A549 (cell line): ENCODE data around the gene SPTLC2. TPM values are rescaled to one million over a fixed set of nuclear protein-coding genes. Genes with fewer than 3 reads are reported as not detected.

Experiments
- ATAC-seq, 2 experiments: fragments of 200-7000 bp in 1 of 2; fragments of >200 bp in 1 of 2; cut with Nextera tagmentation in 1 of 2; cut with Tn5 transposase in 1 of 2; 3 replicates each; pipeline versions ENCODE4 v1.8.0 to v1.9.1; 2018 to 2020; ENCODE audit warnings: mild to moderate bottlenecking in 1 of 2, moderate library complexity in 1 of 2
- CTCF ChIA-PET: fragments of 300-600 bp; sonication (Branson Sonifier 250); formaldehyde crosslinking; extraction: SDS; loops from one replicate; lab custom pipeline; 2021; ENCODE audit warnings: antibody characterized with exemption, inconsistent platforms; lab: Yijun Ruan, JAX
- POLR2A ChIA-PET: fragments of 350-600 bp; formaldehyde crosslinking; extraction: SDS; loops from one replicate; lab custom pipeline; 2021; ENCODE audit warnings: antibody characterized with exemption, inconsistent platforms; lab: Yijun Ruan, JAX
- DNase-seq, 2 experiments: peaks; one replicate each; pipeline versions ENCODE4 v3.0.0 to v3.0.0-alpha.2; 2011 to 2016; ENCODE audit warnings: low read depth in 1 of 2, low spot score in 1 of 2
- FAIRE-seq: peaks from 2 replicates; lab custom pipeline; 2011; peaks lifted over from hg19 to GRCh38; lab: Jason Lieb, UNC
- H3K27ac ChIP-seq, 2 experiments: fragments of >200 bp; sonication (Bioruptor Twin); formaldehyde crosslinking; 3 replicates each; pipeline ENCODE4 v1.5.1; 2016 to 2017
- H3K4me1 ChIP-seq: fragments of >200 bp; sonication (Bioruptor Twin); formaldehyde crosslinking; 3 replicates; pipeline ENCODE4 v1.6.1; 2016
- H3K4me2 ChIP-seq: fragments of >200 bp; sonication (Bioruptor Twin); formaldehyde crosslinking; 3 replicates; pipeline ENCODE4 v1.6.1; 2016
- H3K4me3 ChIP-seq: fragments of >200 bp; sonication (Bioruptor Twin); formaldehyde crosslinking; 3 replicates; pipeline ENCODE4 v1.5.1; 2016
- H3K9me3 ChIP-seq: fragments of >200 bp; sonication (Bioruptor Twin); formaldehyde crosslinking; 3 replicates; pipeline ENCODE4 v1.6.1; 2016
- BHLHE40 ChIP-seq: IDR thresholded peaks from 2 replicates; pipeline ENCODE4 v1.6.1; 2012; ENCODE audit warnings: low read depth, low read length, inconsistent platforms
- CBX2 ChIP-seq: fragments of 200-600 bp; sonication (generic); IDR thresholded peaks from 2 replicates; pipeline ENCODE4 v1.6.1; 2016; ENCODE audit warnings: low read depth, mild to moderate bottlenecking, borderline replicate concordance
- CHD2 ChIP-seq: fragments of 150-350 bp; IDR thresholded peaks from 2 replicates; pipeline ENCODE4 v1.6.1; 2014; ENCODE audit warnings: low read length; ENCODE audit not compliant: partially characterized antibody
- CHD4 ChIP-seq: fragments of 200-600 bp; sonication (generic); IDR thresholded peaks from 2 replicates; pipeline ENCODE4 v1.6.1; 2016; ENCODE audit warnings: antibody characterized with exemption, mild to moderate bottlenecking, borderline replicate concordance
- EP300 ChIP-seq, 2 experiments: fragments of >200 bp; sonication (Bioruptor Twin); formaldehyde crosslinking; IDR thresholded peaks; 2 replicates in 1 of 2; 3 replicates in 1 of 2; pipeline ENCODE4 v1.6.1; 2016 to 2017
- FOSL2 ChIP-seq, 2 experiments: fragments of 450-650 bp in 1 of 2; fragments of >200 bp in 1 of 2; sonication (Bioruptor Twin) in 1 of 2; formaldehyde crosslinking; IDR thresholded peaks; 2 replicates each; pipeline versions ENCODE4 v1.5.0 to v1.6.1; 2016 to 2020; ENCODE audit warnings: mild to moderate bottlenecking in 1 of 2, moderate library complexity in 1 of 2
- FOXS1 ChIP-seq: fragments of 250-450 bp; sonication (Bioruptor Pico); IDR thresholded peaks from 2 replicates; pipeline ENCODE4 v1.5.0; 2020; ENCODE audit warnings: mild to moderate bottlenecking, moderate library complexity
- HOXB5 ChIP-seq: fragments of 250-450 bp; sonication (Bioruptor Pico); IDR thresholded peaks from 2 replicates; pipeline ENCODE4 v1.5.0; 2020; ENCODE audit warnings: mild to moderate bottlenecking, moderate library complexity
- JUNB ChIP-seq: fragments of >200 bp; sonication (Bioruptor Twin); formaldehyde crosslinking; IDR thresholded peaks from 2 replicates; pipeline ENCODE4 v1.6.1; 2016
- KDM1A ChIP-seq: fragments of 200-600 bp; sonication (generic); IDR thresholded peaks from 2 replicates; pipeline ENCODE4 v1.6.1; 2016; ENCODE audit warnings: low read depth, mild to moderate bottlenecking
- MAFK ChIP-seq: fragments of 450-650 bp; IDR thresholded peaks from 2 replicates; pipeline ENCODE4 v1.6.1; 2014; ENCODE audit not compliant: partially characterized antibody
- MAZ ChIP-seq: fragments of 150-350 bp; IDR thresholded peaks from 2 replicates; pipeline ENCODE4 v1.6.1; 2014; ENCODE audit warnings: antibody characterized with exemption, low read depth, low read length, borderline replicate concordance
- NFE2L2 ChIP-seq: fragments of 150-350 bp; conservative IDR thresholded peaks from 2 replicates; pipeline ENCODE4 v1.6.1; 2014; ENCODE audit warnings: low read length
- PHF8 ChIP-seq: fragments of 200-600 bp; sonication (generic); IDR thresholded peaks from 2 replicates; pipeline ENCODE4 v1.6.1; 2016; ENCODE audit warnings: low read depth, mild to moderate bottlenecking, antibody characterized with exemption, moderate library complexity, borderline replicate concordance
- POLR2A ChIP-seq: IDR thresholded peaks from 2 replicates; pipeline ENCODE4 v1.6.1; 2012; ENCODE audit warnings: mild to moderate bottlenecking, low read length
- RAD21 ChIP-seq, 2 experiments: fragments of >200 bp in 1 of 2; sonication (Bioruptor Twin) in 1 of 2; formaldehyde crosslinking in 1 of 2; IDR thresholded peaks in 1 of 2; conservative IDR thresholded peaks in 1 of 2; 2 replicates in 1 of 2; 3 replicates in 1 of 2; pipeline ENCODE4 v1.6.1; 2012 to 2018; ENCODE audit warnings: inconsistent platforms in 1 of 2
- RFX5 ChIP-seq: fragments of 450-650 bp; IDR thresholded peaks from 2 replicates; pipeline ENCODE4 v1.7.1; 2014; ENCODE audit warnings: antibody characterized with exemption, mild to moderate bottlenecking, moderate library complexity
- ZC3H11A ChIP-seq: fragments of 450-650 bp; IDR thresholded peaks from 2 replicates; pipeline ENCODE4 v1.6.1; 2014; ENCODE audit warnings: antibody characterized with exemption, mild to moderate bottlenecking
- ZFP36 ChIP-seq: fragments of 450-650 bp; IDR thresholded peaks from 2 replicates; pipeline ENCODE4 v1.6.1; 2014; ENCODE audit warnings: borderline replicate concordance; ENCODE audit not compliant: partially characterized antibody
- WGBS: methylation state at CpG from one replicate; pipeline ENCODE4 v1.1.6; 2017; ENCODE audit errors: missing lambda C conversion rate; 5-methylcytosine and 5-hydroxymethylcytosine counted together
- polyA plus RNA-seq, 4 experiments: library from polyadenylated mRNA; depleted of rRNA in 3 of 4; stranded (reverse); fragments of >200 nt; fragmentation: RNase III in 1 of 4; extraction: RNeasy Plus Mini Kit Qiagen cat#74134 plus additional on column Dnase treatment in 1 of 4; gene quantifications; 2 replicates in 3 of 4; 3 replicates in 1 of 4; pipeline ENCODE4 v1.2.3, GENCODE V29; 2011 to 2017
- TF ChIP-seq, protein P1 (sequence below): fragments of >200 bp; sonication (Bioruptor Twin); formaldehyde crosslinking; IDR thresholded peaks from 2 replicates; pipeline ENCODE4 v1.6.1; 2016
- TF ChIP-seq, protein P2 (sequence below): fragments of 200-600 bp; sonication (generic); IDR thresholded peaks from 2 replicates; pipeline ENCODE4 v1.6.1; 2016; ENCODE audit warnings: antibody characterized with exemption, mild to moderate bottlenecking, moderate library complexity
- TF ChIP-seq, protein P3 (sequence below): fragments of 450-650 bp; IDR thresholded peaks from 2 replicates; pipeline ENCODE4 v1.6.1; 2014; ENCODE audit warnings: antibody characterized with exemption
- TF ChIP-seq, protein P4 (sequence below): IDR thresholded peaks from 2 replicates; pipeline ENCODE4 v1.6.1; 2012
- TF ChIP-seq, protein P5 (sequence below): fragments of >200 bp; sonication (Bioruptor Twin); formaldehyde crosslinking; IDR thresholded peaks from 3 replicates; pipeline ENCODE4 v1.6.1; 2016
- TF ChIP-seq, protein P6 (sequence below): fragments of 250-450 bp; sonication (Bioruptor Pico); IDR thresholded peaks from 2 replicates; pipeline ENCODE4 v1.5.0; 2021; ENCODE audit warnings: mild to moderate bottlenecking, moderate library complexity, borderline replicate concordance

The SPTLC2 gene
- polyA plus RNA-seq, 2 of the 4 experiments (the other 2 are of a cell fraction) = 17.2 to 30.9 TPM

DNA sequence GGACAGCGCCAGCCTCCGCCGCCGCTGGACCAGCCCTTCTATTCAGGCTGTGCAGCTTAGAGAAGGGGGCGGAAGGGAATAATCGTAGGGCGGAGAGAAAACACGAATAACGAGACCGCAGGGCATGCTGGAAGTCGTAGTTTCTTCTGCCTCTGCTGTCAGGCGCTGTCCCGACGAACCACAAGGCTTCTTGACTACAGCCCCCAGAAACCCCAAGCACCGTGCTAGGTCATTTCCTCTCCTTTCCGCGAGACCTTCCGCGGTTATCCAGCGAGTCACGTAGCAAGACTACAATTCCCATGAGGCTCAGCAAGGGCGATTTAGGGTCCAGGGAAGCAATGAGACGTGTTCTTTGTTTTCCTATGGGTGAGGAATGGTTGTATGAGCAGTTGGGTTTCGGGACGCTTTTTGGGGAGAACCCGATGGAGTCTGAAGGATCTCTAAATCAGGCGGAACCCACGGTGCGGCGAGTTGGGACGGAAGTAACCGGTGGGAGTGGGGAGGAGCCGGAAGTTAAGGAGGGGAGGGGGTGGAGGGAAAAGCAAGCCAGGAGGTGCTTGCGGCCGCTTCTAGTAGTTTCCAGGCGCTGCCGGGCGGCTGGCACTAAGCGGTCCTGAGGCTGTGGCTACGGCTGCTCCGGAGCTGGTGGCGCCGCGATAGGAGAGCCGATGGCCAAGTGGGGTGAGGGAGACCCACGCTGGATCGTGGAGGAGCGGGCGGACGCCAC, 158.8 kb downstream of the SPTLC2 start, which contains the start of the genes AHSA1 and VIPAS39 (continued):
- TF ChIP-seq MAZ (0 out of 2 replicates have a peak, but pooled peaks have one; percentile 66), KDM1A (no peak), ZC3H11A (no peak), JUNB (no peak), EP300 (IDR thresholded peaks at IDR 0.05) (no peak), BHLHE40 (no peak), NFE2L2 (no peak), CBX2 (no peak), CHD2 (peak; percentile 86), FOSL2 (IDR thresholded peaks at IDR 0.05) (no peak), FOSL2 (CRISPR knock-in tag; IDR thresholded peaks at IDR 0.05) (no peak), CHD4 (no peak), FOXS1 (no peak), MAFK (no peak), RFX5 (no peak), RAD21 (conservative IDR thresholded peaks at IDR 0.05 in 1 of 2, IDR thresholded peaks at IDR 0.05 in 1 of 2) (no peak)
- TF ChIP-seq, protein P1, sequence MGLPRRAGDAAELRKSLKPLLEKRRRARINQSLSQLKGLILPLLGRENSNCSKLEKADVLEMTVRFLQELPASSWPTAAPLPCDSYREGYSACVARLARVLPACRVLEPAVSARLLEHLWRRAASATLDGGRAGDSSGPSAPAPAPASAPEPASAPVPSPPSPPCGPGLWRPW = no peak
- TF ChIP-seq, protein P2, sequence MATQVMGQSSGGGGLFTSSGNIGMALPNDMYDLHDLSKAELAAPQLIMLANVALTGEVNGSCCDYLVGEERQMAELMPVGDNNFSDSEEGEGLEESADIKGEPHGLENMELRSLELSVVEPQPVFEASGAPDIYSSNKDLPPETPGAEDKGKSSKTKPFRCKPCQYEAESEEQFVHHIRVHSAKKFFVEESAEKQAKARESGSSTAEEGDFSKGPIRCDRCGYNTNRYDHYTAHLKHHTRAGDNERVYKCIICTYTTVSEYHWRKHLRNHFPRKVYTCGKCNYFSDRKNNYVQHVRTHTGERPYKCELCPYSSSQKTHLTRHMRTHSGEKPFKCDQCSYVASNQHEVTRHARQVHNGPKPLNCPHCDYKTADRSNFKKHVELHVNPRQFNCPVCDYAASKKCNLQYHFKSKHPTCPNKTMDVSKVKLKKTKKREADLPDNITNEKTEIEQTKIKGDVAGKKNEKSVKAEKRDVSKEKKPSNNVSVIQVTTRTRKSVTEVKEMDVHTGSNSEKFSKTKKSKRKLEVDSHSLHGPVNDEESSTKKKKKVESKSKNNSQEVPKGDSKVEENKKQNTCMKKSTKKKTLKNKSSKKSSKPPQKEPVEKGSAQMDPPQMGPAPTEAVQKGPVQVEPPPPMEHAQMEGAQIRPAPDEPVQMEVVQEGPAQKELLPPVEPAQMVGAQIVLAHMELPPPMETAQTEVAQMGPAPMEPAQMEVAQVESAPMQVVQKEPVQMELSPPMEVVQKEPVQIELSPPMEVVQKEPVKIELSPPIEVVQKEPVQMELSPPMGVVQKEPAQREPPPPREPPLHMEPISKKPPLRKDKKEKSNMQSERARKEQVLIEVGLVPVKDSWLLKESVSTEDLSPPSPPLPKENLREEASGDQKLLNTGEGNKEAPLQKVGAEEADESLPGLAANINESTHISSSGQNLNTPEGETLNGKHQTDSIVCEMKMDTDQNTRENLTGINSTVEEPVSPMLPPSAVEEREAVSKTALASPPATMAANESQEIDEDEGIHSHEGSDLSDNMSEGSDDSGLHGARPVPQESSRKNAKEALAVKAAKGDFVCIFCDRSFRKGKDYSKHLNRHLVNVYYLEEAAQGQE = peak; percentile 84
- TF ChIP-seq, protein P3, sequence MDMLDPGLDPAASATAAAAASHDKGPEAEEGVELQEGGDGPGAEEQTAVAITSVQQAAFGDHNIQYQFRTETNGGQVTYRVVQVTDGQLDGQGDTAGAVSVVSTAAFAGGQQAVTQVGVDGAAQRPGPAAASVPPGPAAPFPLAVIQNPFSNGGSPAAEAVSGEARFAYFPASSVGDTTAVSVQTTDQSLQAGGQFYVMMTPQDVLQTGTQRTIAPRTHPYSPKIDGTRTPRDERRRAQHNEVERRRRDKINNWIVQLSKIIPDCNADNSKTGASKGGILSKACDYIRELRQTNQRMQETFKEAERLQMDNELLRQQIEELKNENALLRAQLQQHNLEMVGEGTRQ = no peak
- TF ChIP-seq, protein P4, sequence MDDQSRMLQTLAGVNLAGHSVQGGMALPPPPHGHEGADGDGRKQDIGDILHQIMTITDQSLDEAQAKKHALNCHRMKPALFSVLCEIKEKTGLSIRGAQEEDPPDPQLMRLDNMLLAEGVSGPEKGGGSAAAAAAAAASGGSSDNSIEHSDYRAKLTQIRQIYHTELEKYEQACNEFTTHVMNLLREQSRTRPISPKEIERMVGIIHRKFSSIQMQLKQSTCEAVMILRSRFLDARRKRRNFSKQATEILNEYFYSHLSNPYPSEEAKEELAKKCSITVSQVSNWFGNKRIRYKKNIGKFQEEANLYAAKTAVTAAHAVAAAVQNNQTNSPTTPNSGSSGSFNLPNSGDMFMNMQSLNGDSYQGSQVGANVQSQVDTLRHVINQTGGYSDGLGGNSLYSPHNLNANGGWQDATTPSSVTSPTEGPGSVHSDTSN = no peak; the same call in 1 of the 2 replicates
- TF ChIP-seq, protein P5, sequence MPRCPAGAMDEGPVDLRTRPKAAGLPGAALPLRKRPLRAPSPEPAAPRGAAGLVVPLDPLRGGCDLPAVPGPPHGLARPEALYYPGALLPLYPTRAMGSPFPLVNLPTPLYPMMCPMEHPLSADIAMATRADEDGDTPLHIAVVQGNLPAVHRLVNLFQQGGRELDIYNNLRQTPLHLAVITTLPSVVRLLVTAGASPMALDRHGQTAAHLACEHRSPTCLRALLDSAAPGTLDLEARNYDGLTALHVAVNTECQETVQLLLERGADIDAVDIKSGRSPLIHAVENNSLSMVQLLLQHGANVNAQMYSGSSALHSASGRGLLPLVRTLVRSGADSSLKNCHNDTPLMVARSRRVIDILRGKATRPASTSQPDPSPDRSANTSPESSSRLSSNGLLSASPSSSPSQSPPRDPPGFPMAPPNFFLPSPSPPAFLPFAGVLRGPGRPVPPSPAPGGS = no peak
- TF ChIP-seq, all 56 proteins: peak for 11

DNA sequence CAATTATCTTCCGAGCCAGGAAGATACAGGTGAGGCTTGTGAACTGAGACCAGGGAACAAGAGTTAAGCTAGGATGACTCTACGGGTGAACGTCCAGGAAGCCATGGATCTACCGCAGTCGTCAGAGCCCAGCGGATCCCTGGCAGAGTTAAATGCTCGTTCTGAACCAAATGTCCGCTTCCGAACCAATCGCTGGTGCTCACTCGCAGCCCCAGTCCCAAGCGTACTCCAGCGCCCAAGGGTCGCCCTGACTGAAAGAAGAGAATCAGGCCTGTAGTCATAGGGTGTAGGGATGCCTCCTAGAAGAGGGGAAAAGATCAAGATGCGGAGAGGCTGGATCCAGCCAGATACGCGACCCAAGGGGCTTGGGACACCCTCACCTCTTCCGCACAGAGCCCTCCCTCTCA, 159.3 kb downstream of the SPTLC2 start:
- WGBS = 4% methylated on average over 16 of the region's 18 CpGs
- FAIRE-seq (no peak), ATAC-seq (peak in 1 of 2 experiments; percentile 46; a peak in 4 of 6 replicates), DNase-seq (no peak)
- ChIA-PET POLR2A (interaction anchor here (0.5 to 1.0 kb wide), 6 partner anchors 9 to 136 kb away, joined by 3 to 5 read pairs (median 3); partner anchors contain the start of genes GSTZ1, POMT2, SAMD15 and TMED8), CTCF (no interaction called here)
- Histone ChIP-seq H3K4me1 (peaks cover 15% of the 10 kb centered on the region), H3K4me2 (peak overlapping the region; percentile 84), H3K9me3 (no peaks in the 10 kb centered on the region), H3K4me3 (peak overlapping the region; percentile 91)
- TF ChIP-seq HOXB5 (CRISPR knock-in tag) = no peak
- TF ChIP-seq POLR2A = peak; percentile 98
- TF ChIP-seq CBX2 = no peak
- TF ChIP-seq, protein P6, sequence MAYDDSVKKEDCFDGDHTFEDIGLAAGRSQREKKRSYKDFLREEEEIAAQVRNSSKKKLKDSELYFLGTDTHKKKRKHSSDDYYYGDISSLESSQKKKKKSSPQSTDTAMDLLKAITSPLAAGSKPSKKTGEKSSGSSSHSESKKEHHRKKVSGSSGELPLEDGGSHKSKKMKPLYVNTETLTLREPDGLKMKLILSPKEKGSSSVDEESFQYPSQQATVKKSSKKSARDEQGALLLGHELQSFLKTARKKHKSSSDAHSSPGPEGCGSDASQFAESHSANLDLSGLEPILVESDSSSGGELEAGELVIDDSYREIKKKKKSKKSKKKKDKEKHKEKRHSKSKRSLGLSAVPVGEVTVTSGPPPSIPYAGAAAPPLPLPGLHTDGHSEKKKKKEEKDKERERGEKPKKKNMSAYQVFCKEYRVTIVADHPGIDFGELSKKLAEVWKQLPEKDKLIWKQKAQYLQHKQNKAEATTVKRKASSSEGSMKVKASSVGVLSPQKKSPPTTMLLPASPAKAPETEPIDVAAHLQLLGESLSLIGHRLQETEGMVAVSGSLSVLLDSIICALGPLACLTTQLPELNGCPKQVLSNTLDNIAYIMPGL = no peak
- TF ChIP-seq, protein P5 = peak; percentile 80; the same call in 2 of the 3 replicates
- peak; percentile 35; the same call in 1 of the 2 replicates for TF ChIP-seq PHF8
- TF ChIP-seq RAD21 (conservative IDR thresholded peaks at IDR 0.05 in 1 of 2, IDR thresholded peaks at IDR 0.05 in 1 of 2) = no peak
- no peak for TF ChIP-seq ZFP36
- no peak for TF ChIP-seq FOXS1
- TF ChIP-seq, all 56 proteins: peak for 3
- H3K27ac ChIP-seq = peak overlapping the region; percentile 89 to 95
